HepG2 (cell line): Measurements from ENCODE around the gene SULT6B1. TPM values are rescaled to one million over a fixed set of nuclear protein-coding genes. Genes with fewer than 3 reads are reported as not detected.

ENCODE experiments used
- FOXC1 ChIP-seq: sonication (generic); formaldehyde crosslinking; IDR thresholded peaks from 2 replicates; pipeline ENCODE4 v1.8.0; 2022; ENCODE audit warnings: mild to moderate bottlenecking, missing genetic modification reagents, borderline replicate concordance
- IRF2 ChIP-seq: IDR thresholded peaks from 2 replicates; pipeline ENCODE4 v1.6.1; 2018; ENCODE audit warnings: missing genetic modification reagents, missing compliant biosample characterization
- ONECUT2 ChIP-seq: sonication (generic); formaldehyde crosslinking; IDR thresholded peaks from 2 replicates; pipeline ENCODE4 v1.4.0; 2020; ENCODE audit warnings: missing genetic modification reagents
- POLR2AphosphoS5 ChIP-seq: IDR thresholded peaks from 2 replicates; pipeline ENCODE4 v1.6.1; 2012; ENCODE audit warnings: low read depth, low read length
- RORA ChIP-seq: sonication (generic); formaldehyde crosslinking; IDR thresholded peaks from 2 replicates; pipeline ENCODE4 v1.5.0; 2020; ENCODE audit warnings: mild to moderate bottlenecking, missing genetic modification reagents, moderate library complexity
- ZFX ChIP-seq: sonication (generic); formaldehyde crosslinking; IDR thresholded peaks from 2 replicates; pipeline ENCODE4 v1.4.0; 2020; ENCODE audit warnings: mild to moderate bottlenecking, low read depth, missing genetic modification reagents, moderate library complexity
- ZMYM3 ChIP-seq: sonication (generic); formaldehyde crosslinking; IDR thresholded peaks from 2 replicates; pipeline ENCODE4 v1.5.1; 2020; ENCODE audit warnings: mild to moderate bottlenecking, missing genetic modification reagents
- ZNF839 ChIP-seq: sonication (generic); formaldehyde crosslinking; IDR thresholded peaks from 2 replicates; pipeline ENCODE4 v1.4.0; 2020; ENCODE audit warnings: missing genetic modification reagents, mild to moderate bottlenecking, borderline replicate concordance
- polyA plus RNA-seq, 8 experiments: library from polyadenylated mRNA; depleted of rRNA in 3 of 8; stranded (reverse) in 7 of 8; unstranded in 1 of 8; fragments of >200 nt; fragmentation: Illumina TruSeq in 4 of 8; extraction: Trizol in 4 of 8; gene quantifications; 2 replicates each; pipeline versions ENCODE4 v1.2.1 to v1.2.3, GENCODE V29; 2011 to 2016; ENCODE audit warnings: low read depth in 4 of 8, missing spikeins in 1 of 8, mixed read lengths in 1 of 8; ENCODE audit not compliant: insufficient read depth in 1 of 8
- total RNA-seq, 5 experiments: library from RNA; depleted of rRNA; stranded (reverse); fragments of >200 nt; fragmentation: Illumina TruSeq; extraction: Trizol; gene quantifications; 2 replicates each; pipeline ENCODE4 v1.2.3, GENCODE V29; 2016; ENCODE audit warnings: low read depth in 1 of 5
- TF ChIP-seq, protein P1 (sequence below): sonication (generic); formaldehyde crosslinking; IDR thresholded peaks from 2 replicates; pipeline ENCODE4 v1.4.0; 2020; ENCODE audit warnings: mild to moderate bottlenecking, missing genetic modification reagents
- TF ChIP-seq, protein P2 (sequence below): sonication (generic); formaldehyde crosslinking; IDR thresholded peaks from 2 replicates; pipeline ENCODE4 v1.4.0; 2020; ENCODE audit warnings: missing genetic modification reagents
- TF ChIP-seq, protein P3 (sequence below): sonication (generic); formaldehyde crosslinking; IDR thresholded peaks from 2 replicates; pipeline ENCODE4 v1.4.0; 2020; ENCODE audit warnings: mild to moderate bottlenecking, missing genetic modification reagents, borderline replicate concordance

Gene SULT6B1
- total and polyA plus RNA-seq, 2 of the 13 experiments (the other 11 are each of a cell fraction or from before 2014, with no cell fraction given): not detected

DNA sequence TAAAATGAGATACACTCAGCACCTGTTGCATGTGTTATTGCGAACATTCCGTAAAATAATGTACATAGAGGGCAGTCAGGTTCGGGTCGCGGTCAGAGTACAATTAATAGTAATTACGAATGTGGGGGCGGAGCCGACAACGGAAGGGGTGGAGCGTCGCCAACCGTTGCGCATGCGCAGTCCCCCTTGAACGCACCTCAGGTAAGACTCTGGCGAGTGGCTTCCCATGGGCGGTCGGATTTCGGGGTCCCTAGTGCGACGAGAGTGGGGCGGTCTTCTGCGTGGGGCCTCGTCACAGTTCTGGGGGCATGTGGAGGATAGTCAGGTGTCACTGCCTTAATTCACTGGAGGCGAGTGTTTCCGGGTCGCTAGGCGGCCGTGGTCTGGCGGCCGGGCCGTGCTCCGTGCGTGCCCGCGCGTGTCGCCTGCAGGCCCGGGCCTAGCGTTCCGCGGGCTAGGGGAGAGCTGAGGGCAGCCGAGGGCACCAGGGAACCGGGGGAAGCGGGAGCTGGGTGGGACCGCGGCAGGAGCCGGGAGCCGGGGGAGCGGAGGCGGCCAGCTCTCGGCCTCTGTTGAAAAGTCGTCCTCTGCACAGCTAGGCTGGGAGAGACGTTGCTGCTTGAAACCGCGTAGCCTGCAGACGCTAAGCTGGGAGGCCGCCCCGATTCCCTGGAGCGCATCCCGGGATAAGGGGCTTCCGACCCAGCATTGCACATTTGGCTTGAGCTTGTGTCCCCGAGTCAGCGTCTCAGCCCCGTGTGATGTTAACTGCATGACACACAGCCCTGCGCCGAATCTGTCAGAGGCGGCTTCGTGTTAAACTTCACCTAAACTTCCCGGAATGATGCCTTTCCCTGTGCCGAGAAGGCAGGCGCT lies 8.1 kb upstream of the SULT6B1 start, which contains the start of gene CEBPZOS (continued):
- TF ChIP-seq ZNF839 (CRISPR knock-in tag) (peak; percentile 91; the same call in 1 of the 2 replicates), POLR2AphosphoS5 (peak; percentile 99), ZMYM3 (CRISPR knock-in tag) (no peak; the same call in none of the 2 replicates), FOXC1 (CRISPR knock-in tag) (peak; percentile 98; the same call in 1 of the 2 replicates), ZFX (CRISPR knock-in tag) (peak; percentile 100), IRF2 (no peak), ONECUT2 (CRISPR knock-in tag) (no peak), RORA (CRISPR knock-in tag) (no peak)
- TF ChIP-seq, protein P1, sequence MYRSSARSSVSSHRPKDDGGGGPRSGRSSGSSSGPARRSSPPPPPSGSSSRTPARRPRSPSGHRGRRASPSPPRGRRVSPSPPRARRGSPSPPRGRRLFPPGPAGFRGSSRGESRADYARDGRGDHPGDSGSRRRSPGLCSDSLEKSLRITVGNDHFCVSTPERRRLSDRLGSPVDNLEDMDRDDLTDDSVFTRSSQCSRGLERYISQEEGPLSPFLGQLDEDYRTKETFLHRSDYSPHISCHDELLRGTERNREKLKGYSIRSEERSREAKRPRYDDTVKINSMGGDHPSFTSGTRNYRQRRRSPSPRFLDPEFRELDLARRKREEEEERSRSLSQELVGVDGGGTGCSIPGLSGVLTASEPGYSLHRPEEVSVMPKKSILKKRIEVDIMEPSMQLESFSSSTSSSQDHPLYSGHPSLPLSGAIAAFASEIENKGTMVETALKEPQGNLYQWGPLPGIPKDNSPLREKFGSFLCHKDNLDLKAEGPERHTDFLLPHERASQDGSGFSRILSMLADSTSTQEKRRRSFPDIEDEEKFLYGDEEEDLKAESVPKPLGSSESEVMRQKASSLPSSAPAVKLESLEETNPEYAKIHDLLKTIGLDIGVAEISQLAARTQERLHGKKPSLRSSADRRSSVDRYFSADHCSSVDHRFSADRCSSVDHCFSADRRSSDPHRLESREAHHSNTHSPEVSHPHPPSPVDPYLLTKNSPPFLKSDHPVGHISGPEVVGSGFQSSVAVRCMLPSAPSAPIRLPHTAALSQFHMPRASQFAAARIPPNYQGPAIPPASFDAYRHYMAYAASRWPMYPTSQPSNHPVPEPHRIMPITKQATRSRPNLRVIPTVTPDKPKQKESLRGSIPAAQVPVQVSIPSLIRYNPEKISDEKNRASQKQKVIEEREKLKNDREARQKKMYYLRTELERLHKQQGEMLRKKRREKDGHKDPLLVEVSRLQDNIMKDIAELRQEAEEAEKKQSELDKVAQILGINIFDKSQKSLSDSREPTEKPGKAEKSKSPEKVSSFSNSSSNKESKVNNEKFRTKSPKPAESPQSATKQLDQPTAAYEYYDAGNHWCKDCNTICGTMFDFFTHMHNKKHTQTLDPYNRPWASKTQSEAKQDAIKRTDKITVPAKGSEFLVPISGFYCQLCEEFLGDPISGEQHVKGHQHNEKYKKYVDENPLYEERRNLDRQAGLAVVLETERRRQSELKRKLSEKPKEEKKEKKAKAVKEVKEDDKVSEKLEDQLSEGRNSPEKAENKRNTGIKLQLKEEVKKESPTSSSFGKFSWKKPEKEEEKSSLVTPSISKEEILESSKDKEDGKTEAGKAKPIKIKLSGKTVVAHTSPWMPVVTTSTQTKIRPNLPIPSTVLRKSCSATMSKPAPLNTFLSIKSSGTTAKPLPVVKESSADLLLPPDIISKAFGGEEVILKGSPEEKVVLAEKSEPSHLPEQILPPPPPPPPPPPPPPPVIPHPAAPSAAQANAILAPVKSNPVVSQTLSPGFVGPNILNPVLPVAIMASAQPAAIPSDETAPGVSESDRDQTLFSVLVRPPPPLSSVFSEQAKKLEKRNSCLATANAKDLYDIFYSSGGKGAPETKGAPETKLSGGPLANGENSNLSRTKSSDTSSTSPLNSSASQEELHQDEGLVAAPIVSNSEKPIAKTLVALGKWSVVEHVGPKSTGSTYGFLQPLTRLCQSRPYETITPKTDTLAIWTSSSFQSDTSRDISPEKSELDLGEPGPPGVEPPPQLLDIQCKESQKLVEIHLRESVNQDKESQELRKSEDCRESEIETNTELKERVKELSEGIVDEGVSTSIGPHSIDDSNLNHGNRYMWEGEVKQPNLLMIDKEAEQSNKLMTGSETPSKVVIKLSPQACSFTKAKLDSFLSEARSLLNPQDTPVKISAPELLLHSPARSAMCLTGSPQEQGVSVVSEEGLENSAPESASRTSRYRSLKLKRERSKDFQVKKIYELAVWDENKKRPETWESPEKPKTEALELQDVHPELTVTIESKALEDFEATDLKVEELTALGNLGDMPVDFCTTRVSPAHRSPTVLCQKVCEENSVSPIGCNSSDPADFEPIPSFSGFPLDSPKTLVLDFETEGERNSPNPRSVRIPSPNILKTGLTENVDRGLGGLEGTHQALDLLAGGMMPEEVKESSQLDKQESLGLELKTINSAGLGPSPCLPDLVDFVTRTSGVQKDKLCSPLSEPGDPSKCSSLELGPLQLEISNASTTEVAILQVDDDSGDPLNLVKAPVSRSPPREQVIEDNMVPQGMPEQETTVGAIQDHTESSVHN (CRISPR knock-in tag): no peak
- TF ChIP-seq, protein P2, sequence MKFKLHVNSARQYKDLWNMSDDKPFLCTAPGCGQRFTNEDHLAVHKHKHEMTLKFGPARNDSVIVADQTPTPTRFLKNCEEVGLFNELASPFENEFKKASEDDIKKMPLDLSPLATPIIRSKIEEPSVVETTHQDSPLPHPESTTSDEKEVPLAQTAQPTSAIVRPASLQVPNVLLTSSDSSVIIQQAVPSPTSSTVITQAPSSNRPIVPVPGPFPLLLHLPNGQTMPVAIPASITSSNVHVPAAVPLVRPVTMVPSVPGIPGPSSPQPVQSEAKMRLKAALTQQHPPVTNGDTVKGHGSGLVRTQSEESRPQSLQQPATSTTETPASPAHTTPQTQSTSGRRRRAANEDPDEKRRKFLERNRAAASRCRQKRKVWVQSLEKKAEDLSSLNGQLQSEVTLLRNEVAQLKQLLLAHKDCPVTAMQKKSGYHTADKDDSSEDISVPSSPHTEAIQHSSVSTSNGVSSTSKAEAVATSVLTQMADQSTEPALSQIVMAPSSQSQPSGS: peak; percentile 19; the same call in 1 of the 2 replicates
- TF ChIP-seq, protein P3, sequence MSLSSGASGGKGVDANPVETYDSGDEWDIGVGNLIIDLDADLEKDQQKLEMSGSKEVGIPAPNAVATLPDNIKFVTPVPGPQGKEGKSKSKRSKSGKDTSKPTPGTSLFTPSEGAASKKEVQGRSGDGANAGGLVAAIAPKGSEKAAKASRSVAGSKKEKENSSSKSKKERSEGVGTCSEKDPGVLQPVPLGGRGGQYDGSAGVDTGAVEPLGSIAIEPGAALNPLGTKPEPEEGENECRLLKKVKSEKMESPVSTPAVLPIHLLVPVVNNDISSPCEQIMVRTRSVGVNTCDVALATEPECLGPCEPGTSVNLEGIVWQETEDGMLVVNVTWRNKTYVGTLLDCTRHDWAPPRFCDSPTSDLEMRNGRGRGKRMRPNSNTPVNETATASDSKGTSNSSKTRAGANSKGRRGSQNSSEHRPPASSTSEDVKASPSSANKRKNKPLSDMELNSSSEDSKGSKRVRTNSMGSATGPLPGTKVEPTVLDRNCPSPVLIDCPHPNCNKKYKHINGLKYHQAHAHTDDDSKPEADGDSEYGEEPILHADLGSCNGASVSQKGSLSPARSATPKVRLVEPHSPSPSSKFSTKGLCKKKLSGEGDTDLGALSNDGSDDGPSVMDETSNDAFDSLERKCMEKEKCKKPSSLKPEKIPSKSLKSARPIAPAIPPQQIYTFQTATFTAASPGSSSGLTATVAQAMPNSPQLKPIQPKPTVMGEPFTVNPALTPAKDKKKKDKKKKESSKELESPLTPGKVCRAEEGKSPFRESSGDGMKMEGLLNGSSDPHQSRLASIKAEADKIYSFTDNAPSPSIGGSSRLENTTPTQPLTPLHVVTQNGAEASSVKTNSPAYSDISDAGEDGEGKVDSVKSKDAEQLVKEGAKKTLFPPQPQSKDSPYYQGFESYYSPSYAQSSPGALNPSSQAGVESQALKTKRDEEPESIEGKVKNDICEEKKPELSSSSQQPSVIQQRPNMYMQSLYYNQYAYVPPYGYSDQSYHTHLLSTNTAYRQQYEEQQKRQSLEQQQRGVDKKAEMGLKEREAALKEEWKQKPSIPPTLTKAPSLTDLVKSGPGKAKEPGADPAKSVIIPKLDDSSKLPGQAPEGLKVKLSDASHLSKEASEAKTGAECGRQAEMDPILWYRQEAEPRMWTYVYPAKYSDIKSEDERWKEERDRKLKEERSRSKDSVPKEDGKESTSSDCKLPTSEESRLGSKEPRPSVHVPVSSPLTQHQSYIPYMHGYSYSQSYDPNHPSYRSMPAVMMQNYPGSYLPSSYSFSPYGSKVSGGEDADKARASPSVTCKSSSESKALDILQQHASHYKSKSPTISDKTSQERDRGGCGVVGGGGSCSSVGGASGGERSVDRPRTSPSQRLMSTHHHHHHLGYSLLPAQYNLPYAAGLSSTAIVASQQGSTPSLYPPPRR (CRISPR knock-in tag): no peak
